HL-60 (cell line): ENCODE measurements around the gene DUSP23.

Experiments
- DNase-seq, 2 experiments: peaks; one replicate each; pipeline ENCODE4 v3.0.0-alpha.2; 2010 to 2020; ENCODE audit warnings: low read depth in 1 of 2, low spot score in 1 of 2
- H3K27ac ChIP-seq: fragments of 250-450 bp; sonication (Bioruptor Pico); replicated peaks from 2 replicates; pipeline ENCODE4 v1.5.1; 2020; ENCODE audit warnings: mild to moderate bottlenecking, moderate library complexity
- H3K27me3 ChIP-seq: fragments of 250-450 bp; sonication (Bioruptor Pico); 2 replicates; pipeline ENCODE4 v1.5.1; 2021; ENCODE audit warnings: mild to moderate bottlenecking, moderate library complexity; ENCODE audit not compliant: insufficient read depth, poor library complexity, severe bottlenecking
- H3K4me3 ChIP-seq: replicated peaks from 2 replicates; pipeline ENCODE4 v1.5.1; 2011; ENCODE audit warnings: mild to moderate bottlenecking, control low read depth, low read length; ENCODE audit not compliant: insufficient read depth
- GABPA ChIP-seq: IDR thresholded peaks from 2 replicates; pipeline ENCODE4 v1.6.1; 2012; ENCODE audit warnings: low read depth
- POLR2AphosphoS5 ChIP-seq: IDR thresholded peaks from 2 replicates; pipeline ENCODE4 v1.6.1; 2012; ENCODE audit warnings: low read depth
- SPI1 ChIP-seq: IDR thresholded peaks from 2 replicates; pipeline ENCODE4 v1.6.1; 2012; ENCODE audit warnings: low read depth, mild to moderate bottlenecking, borderline replicate concordance
- TF ChIP-seq, protein P1 (sequence below): IDR thresholded peaks from one replicate; pipeline ENCODE4 v1.5.1; 2011; ENCODE audit warnings: low read length, control low read depth, inconsistent platforms; ENCODE audit not compliant: insufficient read depth
- TF ChIP-seq, protein P2 (sequence below): IDR thresholded peaks from 2 replicates; pipeline ENCODE4 v1.6.1; 2012; ENCODE audit warnings: low read depth; ENCODE audit not compliant: insufficient replicate concordance

DUSP23 gene

DNA sequence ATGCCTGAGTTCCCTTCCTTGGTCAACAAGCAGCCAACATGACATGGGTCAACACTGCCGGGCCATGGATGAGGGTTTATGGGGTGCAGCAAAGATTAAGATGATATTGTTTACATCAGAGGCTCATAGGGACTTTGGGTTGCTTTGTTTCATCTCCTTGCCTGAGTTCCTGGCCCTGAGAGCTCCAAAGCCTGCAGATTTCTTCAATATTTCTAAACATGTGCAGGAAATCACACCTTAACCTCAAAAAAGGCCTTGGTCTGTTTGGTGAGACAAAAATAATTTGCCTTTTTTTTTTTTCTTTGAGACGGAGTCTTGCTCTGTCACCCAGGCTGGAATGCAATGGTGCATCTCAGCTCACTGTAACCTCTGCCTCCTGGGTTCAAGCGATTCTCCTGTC lies 46.8 kb downstream of the DUSP23 start:
- no peak for DNase-seq
- Histone ChIP-seq H3K27ac (no peak overlapping the region), H3K4me3 (no peak overlapping the region), H3K27me3 (no peaks in the 10 kb centered on the region)
- TF ChIP-seq SPI1 (no peak), POLR2AphosphoS5 (no peak), GABPA (no peak)
- TF ChIP-seq, protein P1, sequence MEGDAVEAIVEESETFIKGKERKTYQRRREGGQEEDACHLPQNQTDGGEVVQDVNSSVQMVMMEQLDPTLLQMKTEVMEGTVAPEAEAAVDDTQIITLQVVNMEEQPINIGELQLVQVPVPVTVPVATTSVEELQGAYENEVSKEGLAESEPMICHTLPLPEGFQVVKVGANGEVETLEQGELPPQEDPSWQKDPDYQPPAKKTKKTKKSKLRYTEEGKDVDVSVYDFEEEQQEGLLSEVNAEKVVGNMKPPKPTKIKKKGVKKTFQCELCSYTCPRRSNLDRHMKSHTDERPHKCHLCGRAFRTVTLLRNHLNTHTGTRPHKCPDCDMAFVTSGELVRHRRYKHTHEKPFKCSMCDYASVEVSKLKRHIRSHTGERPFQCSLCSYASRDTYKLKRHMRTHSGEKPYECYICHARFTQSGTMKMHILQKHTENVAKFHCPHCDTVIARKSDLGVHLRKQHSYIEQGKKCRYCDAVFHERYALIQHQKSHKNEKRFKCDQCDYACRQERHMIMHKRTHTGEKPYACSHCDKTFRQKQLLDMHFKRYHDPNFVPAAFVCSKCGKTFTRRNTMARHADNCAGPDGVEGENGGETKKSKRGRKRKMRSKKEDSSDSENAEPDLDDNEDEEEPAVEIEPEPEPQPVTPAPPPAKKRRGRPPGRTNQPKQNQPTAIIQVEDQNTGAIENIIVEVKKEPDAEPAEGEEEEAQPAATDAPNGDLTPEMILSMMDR: no peak
- TF ChIP-seq, protein P2, sequence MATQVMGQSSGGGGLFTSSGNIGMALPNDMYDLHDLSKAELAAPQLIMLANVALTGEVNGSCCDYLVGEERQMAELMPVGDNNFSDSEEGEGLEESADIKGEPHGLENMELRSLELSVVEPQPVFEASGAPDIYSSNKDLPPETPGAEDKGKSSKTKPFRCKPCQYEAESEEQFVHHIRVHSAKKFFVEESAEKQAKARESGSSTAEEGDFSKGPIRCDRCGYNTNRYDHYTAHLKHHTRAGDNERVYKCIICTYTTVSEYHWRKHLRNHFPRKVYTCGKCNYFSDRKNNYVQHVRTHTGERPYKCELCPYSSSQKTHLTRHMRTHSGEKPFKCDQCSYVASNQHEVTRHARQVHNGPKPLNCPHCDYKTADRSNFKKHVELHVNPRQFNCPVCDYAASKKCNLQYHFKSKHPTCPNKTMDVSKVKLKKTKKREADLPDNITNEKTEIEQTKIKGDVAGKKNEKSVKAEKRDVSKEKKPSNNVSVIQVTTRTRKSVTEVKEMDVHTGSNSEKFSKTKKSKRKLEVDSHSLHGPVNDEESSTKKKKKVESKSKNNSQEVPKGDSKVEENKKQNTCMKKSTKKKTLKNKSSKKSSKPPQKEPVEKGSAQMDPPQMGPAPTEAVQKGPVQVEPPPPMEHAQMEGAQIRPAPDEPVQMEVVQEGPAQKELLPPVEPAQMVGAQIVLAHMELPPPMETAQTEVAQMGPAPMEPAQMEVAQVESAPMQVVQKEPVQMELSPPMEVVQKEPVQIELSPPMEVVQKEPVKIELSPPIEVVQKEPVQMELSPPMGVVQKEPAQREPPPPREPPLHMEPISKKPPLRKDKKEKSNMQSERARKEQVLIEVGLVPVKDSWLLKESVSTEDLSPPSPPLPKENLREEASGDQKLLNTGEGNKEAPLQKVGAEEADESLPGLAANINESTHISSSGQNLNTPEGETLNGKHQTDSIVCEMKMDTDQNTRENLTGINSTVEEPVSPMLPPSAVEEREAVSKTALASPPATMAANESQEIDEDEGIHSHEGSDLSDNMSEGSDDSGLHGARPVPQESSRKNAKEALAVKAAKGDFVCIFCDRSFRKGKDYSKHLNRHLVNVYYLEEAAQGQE: no peak

DNA sequence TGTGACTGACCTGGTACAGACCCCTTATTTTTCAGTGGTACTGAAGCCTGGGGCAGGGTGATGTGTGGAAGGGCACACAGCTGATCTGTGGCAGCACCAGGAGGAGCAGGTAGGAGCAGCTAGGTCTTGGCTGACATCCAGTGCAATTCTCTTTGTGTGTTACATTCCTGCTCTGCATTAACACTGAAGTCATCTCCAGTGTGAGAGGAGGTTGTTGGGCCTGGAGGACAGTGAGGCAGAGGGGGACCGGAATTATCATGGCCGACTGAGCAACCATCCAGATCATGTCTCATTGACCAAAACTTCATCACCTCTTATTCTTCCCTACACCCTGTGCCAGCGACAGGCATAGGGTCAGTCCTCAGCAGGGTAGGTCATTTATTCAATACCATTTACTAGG lies 47.4 kb downstream of the DUSP23 start:
- no peaks in the 10 kb centered on the region for H3K27me3 ChIP-seq
- no peak overlapping the region for H3K27ac ChIP-seq
- TF ChIP-seq, protein P2: no peak
- TF ChIP-seq, protein P1: no peak
- no peak for TF ChIP-seq GABPA
- no peak for TF ChIP-seq POLR2AphosphoS5
- no peak for TF ChIP-seq SPI1
- DNase-seq: no peak
- no peak overlapping the region for H3K4me3 ChIP-seq

DNA sequence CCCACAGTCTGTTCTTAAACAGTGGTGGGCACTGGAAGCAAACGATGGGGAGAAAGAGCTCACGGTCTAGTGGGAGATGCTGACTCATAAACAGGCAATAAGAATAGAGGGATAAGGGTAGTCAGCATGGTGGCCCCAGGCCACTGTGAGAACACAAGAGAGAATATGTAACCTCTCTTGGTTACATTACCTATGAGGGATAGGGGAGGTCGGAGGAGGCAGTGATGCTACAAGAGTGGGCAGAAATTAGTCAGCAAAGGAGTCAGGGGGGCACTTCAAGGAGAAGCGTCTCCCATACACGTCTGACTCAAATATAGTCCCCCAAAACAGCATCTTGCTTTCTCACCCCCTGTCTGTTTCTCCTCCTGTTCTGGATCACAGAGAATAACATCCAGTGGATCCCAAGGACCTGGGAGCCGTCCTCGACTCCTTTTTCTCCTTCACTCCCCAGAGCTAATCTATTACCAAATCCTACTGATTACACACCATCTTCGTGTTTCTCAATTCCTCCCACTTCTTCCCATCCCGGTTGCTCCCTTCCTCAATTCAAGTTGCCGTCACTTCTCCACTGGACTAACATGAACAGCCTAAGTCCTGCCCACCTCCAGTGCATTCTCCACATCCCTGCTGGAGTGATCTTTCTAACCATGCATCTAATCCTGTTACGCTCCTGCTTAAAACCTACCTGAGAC lies 48.0 kb downstream of the DUSP23 start:
- no peak for DNase-seq
- H3K27me3 ChIP-seq: no peaks in the 10 kb centered on the region
- TF ChIP-seq, protein P1: no peak
- TF ChIP-seq SPI1 (no peak), POLR2AphosphoS5 (no peak), GABPA (no peak)
- TF ChIP-seq, protein P2: no peak
- no peak overlapping the region for H3K27ac ChIP-seq
- no peak overlapping the region for H3K4me3 ChIP-seq
